ENCODE measurements around the gene CASTOR1. TPM values are rescaled to one million over a fixed set of nuclear protein-coding genes. Genes with fewer than 3 reads are reported as not detected.

The CASTOR1 gene
- total RNA-seq, 1 experiment from 2014 or later, result 16.0 TPM

GRCh38 chr22:30297991-30298701 is 8.8 kb upstream of the CASTOR1 start (continued):
- TF ChIP-seq ARID4B (CRISPR knock-in tag; IDR thresholded peaks at IDR 0.05; ENCODE audit: borderline replicate concordance) (no peak), PRDM15 (CRISPR knock-in tag; IDR thresholded peaks at IDR 0.05) (no peak), ELF4 (CRISPR knock-in tag; IDR thresholded peaks at IDR 0.05; ENCODE audit: low read depth) (no peak)

GRCh38 chr22:30297276-30297990 is 8.1 kb upstream of the CASTOR1 start:
- ATAC-seq (no peak), DNase-seq (ENCODE audit: low spot score) (no peak)
- no peak for TF ChIP-seq HMGXB4 (CRISPR knock-in tag; IDR thresholded peaks at IDR 0.05)
- TF ChIP-seq MAX (CRISPR knock-in tag; IDR thresholded peaks at IDR 0.05), result no peak
- TF ChIP-seq USF1 (CRISPR knock-in tag; IDR thresholded peaks at IDR 0.05), result no peak
- TF ChIP-seq SMAD4 (CRISPR knock-in tag; IDR thresholded peaks at IDR 0.05), result no peak
- TF ChIP-seq FOXP4 (CRISPR knock-in tag; IDR thresholded peaks at IDR 0.05), result no peak
- TF ChIP-seq ELF4 (CRISPR knock-in tag; IDR thresholded peaks at IDR 0.05; ENCODE audit: low read depth), result no peak
- no peak for TF ChIP-seq GRHL2 (CRISPR knock-in tag; IDR thresholded peaks at IDR 0.05; ENCODE audit: insufficient replicate concordance, severe bottlenecking)
- no peak for TF ChIP-seq ZNF512 (CRISPR knock-in tag; IDR thresholded peaks at IDR 0.05; ENCODE audit: borderline replicate concordance)
- TF ChIP-seq NFYB (CRISPR knock-in tag; conservative IDR thresholded peaks at IDR 0.05; ENCODE audit: low read depth), result no peak
- Mint-ChIP-seq H3K27me3 (ENCODE audit: low read depth) (no peaks in the 10 kb centered on the region), H3K9me3 (no peaks in the 10 kb centered on the region), H3K36me3 (no peaks in the 10 kb centered on the region; the same call in 1 of the 2 replicates), H3K27ac (no peak overlapping the region), H3K4me1 (no peaks in the 10 kb centered on the region), H3K4me3 (no peak overlapping the region)
- POLR2A ChIA-PET, result no interaction called here
- CTCF ChIA-PET, result interaction anchor here (1.1 to 7.9 kb wide), 3 partner anchors 8 to 35 kb away, joined by 3 to 57 read pairs (median 7); partner anchors contain the start of genes CASTOR1 and TBC1D10A
